Dermis blood vessel endothelial cell (primary cell): ENCODE data around the gene PEX5L. TPM values are rescaled to one million over a fixed set of nuclear protein-coding genes. Genes with fewer than 3 reads are reported as not detected.
"Not testable (repeated sequence)": the region's sequence is repeated elsewhere in the genome, so short reads cannot be mapped to it uniquely, and the experiment has no call there.

Experiments used
- DNase-seq: peaks from one replicate; pipeline ENCODE4 v3.0.0; 2010
- total RNA-seq: library from RNA; depleted of rRNA; stranded (reverse); fragments of >200 nt; gene quantifications from 2 replicates; pipeline ENCODE4 v1.2.3, GENCODE V29; 2014

Gene PEX5L
- not detected in 2 replicates for total RNA-seq

GRCh38 chr3:180036671-180037455 is at the start of gene PEX5L:
Gene PEX5L, minus strand, starts transcription at chr3:180036937. Its CDS starts 338 bp downstream, at chr3:180036599.
- peak; percentile 59 for DNase-seq

- DNase-seq = no peak
Observed at GRCh38 chr3:180085122-180085710, 48.5 kb upstream of the PEX5L start.

- DNase-seq = no peak
Observed at GRCh38 chr3:180082699-180083098, 46.0 kb upstream of the PEX5L start.

- DNase-seq = no peak
Observed at GRCh38 chr3:180078592-180078991, 41.9 kb upstream of the PEX5L start.

- no peak for DNase-seq
Observed at GRCh38 chr3:180073561-180073960, 36.8 kb upstream of the PEX5L start.

GRCh38 chr3:180072786-180073185 is 36.0 kb upstream of the PEX5L start:
- DNase-seq = no peak

- DNase-seq = no peak
Observed at GRCh38 chr3:180070925-180071324, 34.2 kb upstream of the PEX5L start.

GRCh38 chr3:180068023-180068422 is 31.3 kb upstream of the PEX5L start:
- DNase-seq = no peak

GRCh38 chr3:180066598-180066997 is 29.9 kb upstream of the PEX5L start:
- no peak for DNase-seq

GRCh38 chr3:180063783-180064182 is 27.0 kb upstream of the PEX5L start:
- no peak for DNase-seq

GRCh38 chr3:180062771-180063170 is 26.0 kb upstream of the PEX5L start:
- DNase-seq = no peak

GRCh38 chr3:180059356-180059755 is 22.6 kb upstream of the PEX5L start:
- DNase-seq = no peak

- no peak for DNase-seq
Observed at GRCh38 chr3:180058238-180058637, 21.5 kb upstream of the PEX5L start.

- not testable (repeated sequence) for DNase-seq
Observed at GRCh38 chr3:180055656-180056055, 18.9 kb upstream of the PEX5L start.

- no peak for DNase-seq
Observed at GRCh38 chr3:180049391-180049790, 12.7 kb upstream of the PEX5L start.

- DNase-seq = no peak
Observed at GRCh38 chr3:180048840-180049239, 12.1 kb upstream of the PEX5L start.

GRCh38 chr3:180048103-180048502 is 11.4 kb upstream of the PEX5L start:
- no peak for DNase-seq

GRCh38 chr3:180040966-180041365 is 4.2 kb upstream of the PEX5L start:
- no peak for DNase-seq

GRCh38 chr3:180036092-180036670 is 556 bp downstream of the PEX5L start:
- no peak for DNase-seq

- DNase-seq = no peak
Observed at GRCh38 chr3:180026997-180027396, 9.7 kb downstream of the PEX5L start.

GRCh38 chr3:180018543-180018942 is 18.2 kb downstream of the PEX5L start:
- DNase-seq = no peak

- DNase-seq = no peak
Observed at GRCh38 chr3:180017846-180018245, 18.9 kb downstream of the PEX5L start.

GRCh38 chr3:180011927-180012326 is 24.8 kb downstream of the PEX5L start:
- DNase-seq = no peak

- DNase-seq = not testable (repeated sequence)
Observed at GRCh38 chr3:180008318-180008717, 28.4 kb downstream of the PEX5L start.
